RWPE2 (cell line): ENCODE data around the gene DNAJC1.

Source experiments
- ATAC-seq: fragments of 200-7000 bp; cut with Tn5 transposase; 3 replicates; pipeline ENCODE4 v1.9.1; 2021; ENCODE audit warnings: low read depth
- DNase-seq: peaks from one replicate; pipeline ENCODE4 v3.0.0-alpha.2; 2020; ENCODE audit warnings: low spot score
- H3K27ac ChIP-seq: fragments of 450-650 bp; 2 replicates; pipeline ENCODE4 v1.5.1; 2017; ENCODE audit warnings: mild to moderate bottlenecking; ENCODE audit not compliant: poor library complexity, severe bottlenecking
- H3K27me3 ChIP-seq: fragments of 250-450 bp; sonication (Bioruptor Pico); 2 replicates; pipeline ENCODE4 v1.5.1; 2021; ENCODE audit warnings: mild to moderate bottlenecking, moderate library complexity; ENCODE audit not compliant: insufficient read depth, poor library complexity, severe bottlenecking
- H3K36me3 ChIP-seq: fragments of 250-450 bp; sonication (Bioruptor Pico); 2 replicates; pipeline ENCODE4 v1.5.1; 2020; ENCODE audit warnings: low read depth, mild to moderate bottlenecking, moderate library complexity
- H3K4me1 ChIP-seq: fragments of 250-450 bp; sonication (Bioruptor Pico); 2 replicates; pipeline ENCODE4 v1.5.1; 2021; ENCODE audit warnings: mild to moderate bottlenecking, moderate library complexity; ENCODE audit not compliant: insufficient read depth, poor library complexity, severe bottlenecking
- H3K4me3 ChIP-seq: fragments of 250-450 bp; sonication (Bioruptor Pico); 2 replicates; pipeline ENCODE4 v1.5.1; 2021; ENCODE audit warnings: mild to moderate bottlenecking, moderate library complexity; ENCODE audit not compliant: severe bottlenecking
- H3K9me3 ChIP-seq: fragments of 250-450 bp; sonication (Bioruptor Pico); 2 replicates; pipeline ENCODE4 v1.5.1; 2021; ENCODE audit warnings: mild to moderate bottlenecking, moderate library complexity; ENCODE audit not compliant: severe bottlenecking
- CTCF ChIP-seq: fragments of 450-650 bp; IDR thresholded peaks from one replicate; pipeline ENCODE4 v1.5.1; 2017; ENCODE audit warnings: mild to moderate bottlenecking, moderate library complexity; ENCODE audit not compliant: poor library complexity, severe bottlenecking

DNAJC1 gene

DNA sequence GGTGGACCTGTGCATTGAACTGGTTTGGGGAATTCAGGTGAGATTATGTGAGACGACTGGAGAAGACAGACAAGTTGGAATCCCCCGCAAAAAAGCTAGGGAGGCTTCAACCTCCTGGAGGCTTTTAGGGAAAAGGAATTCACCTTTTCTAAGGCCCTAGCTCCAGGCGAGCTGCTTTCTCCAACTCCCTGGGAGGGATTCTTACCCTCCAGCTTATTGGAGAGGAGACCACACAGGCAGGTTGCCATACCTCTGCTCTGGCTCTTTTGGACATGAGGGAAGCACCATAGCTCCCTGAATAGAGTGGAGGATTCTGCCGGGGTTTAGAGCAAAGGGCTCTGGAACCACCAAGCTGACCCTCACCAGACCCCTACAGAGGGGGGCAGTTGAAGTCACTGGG, 255.7 kb downstream of the DNAJC1 start:
- H3K27ac ChIP-seq, result no peak overlapping the region
- no peaks in the 10 kb centered on the region for H3K9me3 ChIP-seq
- no peak for TF ChIP-seq CTCF
- peaks cover 12% of the 10 kb centered on the region; the same call in 1 of the 2 replicates for H3K36me3 ChIP-seq
- ATAC-seq (no peak), DNase-seq (no peak)
- H3K4me3 ChIP-seq, result no peak overlapping the region
- no peaks in the 10 kb centered on the region for H3K27me3 ChIP-seq
- H3K4me1 ChIP-seq, result peaks cover 13% of the 10 kb centered on the region

DNA sequence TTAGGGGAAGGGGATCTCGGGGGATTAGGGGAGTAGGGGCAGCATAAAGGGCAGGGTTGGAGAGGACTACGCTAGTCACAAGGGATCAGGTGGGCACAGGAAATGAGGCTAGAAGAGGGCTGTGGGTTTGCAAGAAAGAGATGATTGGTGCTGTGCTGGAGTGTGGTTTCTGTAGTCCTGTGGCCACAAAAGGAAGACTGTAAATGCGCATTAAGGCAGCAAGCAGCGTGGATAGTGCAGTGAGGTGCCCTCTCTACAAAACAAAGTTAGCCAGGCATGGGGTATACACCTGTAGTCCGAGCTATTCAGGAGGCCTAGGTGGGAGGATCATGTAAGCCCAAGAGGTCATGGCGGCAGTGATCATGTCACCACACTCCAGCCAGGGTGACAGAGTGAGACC, 257.4 kb downstream of the DNAJC1 start:
- H3K9me3 ChIP-seq, result no peaks in the 10 kb centered on the region
- DNase-seq (no peak), ATAC-seq (no peak; the same call in 2 of the 3 replicates)
- no peak for TF ChIP-seq CTCF
- no peaks in the 10 kb centered on the region for H3K27me3 ChIP-seq
- H3K36me3 ChIP-seq, result peaks cover 29% of the 10 kb centered on the region
- H3K4me3 ChIP-seq, result no peak overlapping the region
- peaks cover 9% of the 10 kb centered on the region for H3K4me1 ChIP-seq
- H3K27ac ChIP-seq, result no peak overlapping the region

DNA sequence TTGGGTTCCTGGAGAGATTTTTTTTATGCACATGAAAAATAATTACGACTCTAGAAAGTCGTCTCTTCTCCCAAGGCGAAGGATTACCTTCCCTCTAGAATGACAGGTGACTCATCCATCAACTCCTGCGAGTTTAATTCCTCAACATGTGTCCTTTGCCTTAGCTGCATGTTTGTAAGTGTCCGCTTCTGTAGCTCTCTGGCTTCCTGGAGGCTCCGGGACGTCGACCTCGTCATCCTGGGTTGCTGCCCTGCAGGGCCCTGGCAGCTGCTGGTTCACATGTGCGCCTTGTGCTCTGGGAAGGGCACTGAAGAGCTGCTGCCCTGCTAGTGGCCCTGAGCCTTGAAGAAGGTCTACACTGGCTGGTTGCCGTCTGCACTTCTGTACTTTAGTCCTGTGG, 259.3 kb downstream of the DNAJC1 start:
- H3K27me3 ChIP-seq, result no peaks in the 10 kb centered on the region
- no peak for TF ChIP-seq CTCF
- H3K27ac ChIP-seq, result no peak overlapping the region
- H3K4me3 ChIP-seq, result no peak overlapping the region
- peaks cover 41% of the 10 kb centered on the region for H3K36me3 ChIP-seq
- DNase-seq (no peak), ATAC-seq (no peak)
- H3K4me1 ChIP-seq, result peaks cover under 1% of the 10 kb centered on the region
- no peaks in the 10 kb centered on the region for H3K9me3 ChIP-seq

DNA sequence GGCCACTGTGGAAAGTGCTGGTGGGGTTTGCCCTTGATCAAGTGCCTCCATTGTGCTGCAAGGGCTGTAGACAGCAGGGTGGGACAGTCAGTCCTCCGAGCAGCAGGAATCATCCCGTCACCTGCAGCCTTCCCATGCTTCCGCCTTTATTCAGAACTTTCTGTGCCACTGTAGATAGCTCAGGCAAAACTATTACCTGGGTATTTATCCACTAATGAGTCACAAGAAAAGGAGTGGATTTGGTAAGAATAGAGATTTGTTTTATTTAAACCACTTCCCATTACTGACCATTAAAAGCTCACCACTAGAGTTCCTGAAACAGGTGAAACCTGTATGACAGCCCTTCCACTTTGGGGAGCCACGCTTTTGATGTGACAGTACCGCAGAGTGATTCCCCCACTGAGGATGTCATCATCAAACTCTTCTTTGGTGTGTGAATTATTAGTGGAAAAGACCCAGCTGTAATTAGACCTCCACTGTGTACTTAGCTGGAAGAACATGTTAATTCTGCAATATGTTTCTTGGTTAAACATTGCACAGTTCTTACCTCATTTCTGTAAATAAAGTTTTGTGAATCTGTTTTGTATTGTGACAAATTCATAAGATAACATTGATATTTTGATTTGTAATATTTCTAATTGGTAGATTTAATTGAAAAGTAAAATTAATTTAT, 260.7 kb downstream of the DNAJC1 start:
- H3K4me1 ChIP-seq, result no peaks in the 10 kb centered on the region
- H3K9me3 ChIP-seq, result no peaks in the 10 kb centered on the region
- H3K4me3 ChIP-seq, result no peak overlapping the region
- no peaks in the 10 kb centered on the region for H3K27me3 ChIP-seq
- H3K36me3 ChIP-seq, result peaks cover 41% of the 10 kb centered on the region
- no peak for TF ChIP-seq CTCF
- no peak for ATAC-seq
- no peak for DNase-seq
- H3K27ac ChIP-seq, result no peak overlapping the region

DNA sequence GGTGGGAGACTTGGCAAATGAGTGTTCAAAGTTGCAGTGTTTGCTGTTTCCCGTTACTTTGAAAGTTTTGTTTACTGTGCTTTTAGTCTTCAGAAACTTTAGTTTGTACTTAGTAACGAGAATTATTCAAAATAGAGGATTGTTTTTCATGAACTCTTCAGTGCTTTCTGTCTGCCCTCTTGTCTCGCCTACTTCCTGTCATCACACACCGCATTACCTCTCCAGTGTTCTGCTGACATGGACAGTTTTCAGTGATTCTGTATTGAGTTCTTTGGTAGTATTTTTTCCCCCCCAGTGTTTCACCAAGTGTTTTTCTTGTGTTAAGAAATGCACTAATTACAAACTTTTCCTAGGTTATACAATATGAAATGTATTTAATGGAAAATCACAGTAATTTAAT, 262.5 kb downstream of the DNAJC1 start:
- Histone ChIP-seq H3K4me1 (no peaks in the 10 kb centered on the region), H3K9me3 (no peaks in the 10 kb centered on the region), H3K36me3 (peaks cover 50% of the 10 kb centered on the region), H3K27ac (no peak overlapping the region), H3K27me3 (no peaks in the 10 kb centered on the region), H3K4me3 (no peak overlapping the region)
- ATAC-seq, result no peak
- no peak for DNase-seq
- no peak for TF ChIP-seq CTCF
